Measurements from ENCODE around the gene PTPRN2.

PTPRN2 gene

GRCh38 chr7:158266426-158266816, 321.2 kb downstream of the PTPRN2 start:
- H3K27me3 Mint-ChIP-seq = no peaks in the 10 kb centered on the region
- no peaks in the 10 kb centered on the region for H3K4me1 Mint-ChIP-seq
- H3K27ac Mint-ChIP-seq (ENCODE audit: low read depth) = no peak overlapping the region
- DNase-seq (ENCODE audit: low spot score in 2 of 2) = no peak
- H3K4me3 Mint-ChIP-seq = no peak overlapping the region
- no peak for ATAC-seq (replicated peaks; ENCODE audit: extremely low read depth, poor library complexity, severe bottlenecking)
- no peaks in the 10 kb centered on the region for H3K36me3 Mint-ChIP-seq (ENCODE audit: insufficient read depth)
- H3K9me3 Mint-ChIP-seq = no peaks in the 10 kb centered on the region

- Mint-ChIP-seq H3K27ac (ENCODE audit: low read depth) (no peak overlapping the region), H3K27me3 (no peaks in the 10 kb centered on the region), H3K36me3 (ENCODE audit: insufficient read depth) (no peaks in the 10 kb centered on the region), H3K9me3 (no peaks in the 10 kb centered on the region), H3K4me1 (no peaks in the 10 kb centered on the region), H3K4me3 (no peak overlapping the region)
- no peak for ATAC-seq (replicated peaks; ENCODE audit: extremely low read depth, poor library complexity, severe bottlenecking)
- DNase-seq (ENCODE audit: low spot score in 2 of 2) = no peak
These were observed 321.9 kb downstream of the PTPRN2 start for GRCh38 chr7:158265743-158266080.

GRCh38 chr7:158264881-158265742, 322.5 kb downstream of the PTPRN2 start:
- no peak overlapping the region for H3K4me3 Mint-ChIP-seq
- ATAC-seq (replicated peaks; ENCODE audit: extremely low read depth, poor library complexity, severe bottlenecking) (no peak), DNase-seq (ENCODE audit: low spot score in 2 of 2) (no peak)
- no peaks in the 10 kb centered on the region for H3K27me3 Mint-ChIP-seq
- H3K9me3 Mint-ChIP-seq = no peaks in the 10 kb centered on the region
- H3K27ac Mint-ChIP-seq (ENCODE audit: low read depth) = no peak overlapping the region
- H3K36me3 Mint-ChIP-seq (ENCODE audit: insufficient read depth) = no peaks in the 10 kb centered on the region
- no peaks in the 10 kb centered on the region for H3K4me1 Mint-ChIP-seq

GRCh38 chr7:158263964-158264748, 323.5 kb downstream of the PTPRN2 start:
- Mint-ChIP-seq H3K27ac (ENCODE audit: low read depth) (no peak overlapping the region), H3K36me3 (ENCODE audit: insufficient read depth) (no peaks in the 10 kb centered on the region), H3K9me3 (no peaks in the 10 kb centered on the region), H3K4me1 (no peaks in the 10 kb centered on the region), H3K4me3 (no peak overlapping the region), H3K27me3 (no peaks in the 10 kb centered on the region)
- DNase-seq (ENCODE audit: low spot score in 2 of 2) (no peak), ATAC-seq (replicated peaks; ENCODE audit: extremely low read depth, poor library complexity, severe bottlenecking) (no peak)

GRCh38 chr7:158263110-158263963, 324.3 kb downstream of the PTPRN2 start:
- H3K9me3 Mint-ChIP-seq = no peaks in the 10 kb centered on the region
- H3K4me3 Mint-ChIP-seq = no peak overlapping the region
- no peaks in the 10 kb centered on the region for H3K36me3 Mint-ChIP-seq (ENCODE audit: insufficient read depth)
- H3K27ac Mint-ChIP-seq (ENCODE audit: low read depth) = no peak overlapping the region
- H3K27me3 Mint-ChIP-seq = no peaks in the 10 kb centered on the region
- H3K4me1 Mint-ChIP-seq = no peaks in the 10 kb centered on the region
- DNase-seq (ENCODE audit: low spot score in 2 of 2) = no peak
- no peak for ATAC-seq (replicated peaks; ENCODE audit: extremely low read depth, poor library complexity, severe bottlenecking)

- no peak overlapping the region for H3K4me3 Mint-ChIP-seq
- DNase-seq (ENCODE audit: low spot score in 2 of 2) = no peak
- H3K36me3 Mint-ChIP-seq (ENCODE audit: insufficient read depth) = no peaks in the 10 kb centered on the region
- H3K4me1 Mint-ChIP-seq = no peaks in the 10 kb centered on the region
- no peaks in the 10 kb centered on the region for H3K9me3 Mint-ChIP-seq
- H3K27me3 Mint-ChIP-seq = no peaks in the 10 kb centered on the region
- ATAC-seq (replicated peaks; ENCODE audit: extremely low read depth, poor library complexity, severe bottlenecking) = no peak
- H3K27ac Mint-ChIP-seq (ENCODE audit: low read depth) = no peak overlapping the region
These were observed 325.1 kb downstream of the PTPRN2 start for GRCh38 chr7:158262284-158263109.

- Mint-ChIP-seq H3K4me3 (no peak overlapping the region), H3K9me3 (no peaks in the 10 kb centered on the region), H3K27ac (ENCODE audit: low read depth) (no peak overlapping the region), H3K36me3 (ENCODE audit: insufficient read depth) (no peaks in the 10 kb centered on the region), H3K27me3 (no peaks in the 10 kb centered on the region), H3K4me1 (no peaks in the 10 kb centered on the region)
- ATAC-seq (replicated peaks; ENCODE audit: extremely low read depth, poor library complexity, severe bottlenecking) (no peak), DNase-seq (ENCODE audit: low spot score in 2 of 2) (no peak)
These were observed 326.0 kb downstream of the PTPRN2 start for GRCh38 chr7:158261362-158262235.

- Mint-ChIP-seq H3K9me3 (no peaks in the 10 kb centered on the region), H3K27ac (ENCODE audit: low read depth) (no peak overlapping the region), H3K4me1 (no peaks in the 10 kb centered on the region), H3K36me3 (ENCODE audit: insufficient read depth) (no peaks in the 10 kb centered on the region), H3K27me3 (no peaks in the 10 kb centered on the region), H3K4me3 (no peak overlapping the region)
- ATAC-seq (replicated peaks; ENCODE audit: extremely low read depth, poor library complexity, severe bottlenecking) (no peak), DNase-seq (ENCODE audit: low spot score in 2 of 2) (no peak)
These were observed 326.9 kb downstream of the PTPRN2 start for GRCh38 chr7:158260567-158261361.

- Mint-ChIP-seq H3K9me3 (no peaks in the 10 kb centered on the region), H3K4me1 (no peaks in the 10 kb centered on the region), H3K4me3 (no peak overlapping the region), H3K27ac (ENCODE audit: low read depth) (no peak overlapping the region), H3K27me3 (no peaks in the 10 kb centered on the region), H3K36me3 (ENCODE audit: insufficient read depth) (no peaks in the 10 kb centered on the region)
- ATAC-seq (replicated peaks; ENCODE audit: extremely low read depth, poor library complexity, severe bottlenecking) (no peak), DNase-seq (ENCODE audit: low spot score in 2 of 2) (no peak)
These were observed 327.8 kb downstream of the PTPRN2 start for GRCh38 chr7:158259671-158260418.

- no peak overlapping the region for H3K27ac Mint-ChIP-seq (ENCODE audit: low read depth)
- no peaks in the 10 kb centered on the region for H3K36me3 Mint-ChIP-seq (ENCODE audit: insufficient read depth)
- ATAC-seq (replicated peaks; ENCODE audit: extremely low read depth, poor library complexity, severe bottlenecking) = no peak
These were observed 328.5 kb downstream of the PTPRN2 start for GRCh38 chr7:158259141-158259540.

More at GRCh38 chr7:158259141-158259540, 328.5 kb downstream of the PTPRN2 start:
- DNase-seq (ENCODE audit: low spot score in 2 of 2) = no peak
- Mint-ChIP-seq H3K9me3 (no peaks in the 10 kb centered on the region), H3K4me3 (no peak overlapping the region), H3K4me1 (no peaks in the 10 kb centered on the region), H3K27me3 (no peaks in the 10 kb centered on the region)

All from central memory CD8-positive, alpha-beta T cell (primary cell).